Measurements from ENCODE around the gene OR2B6.

Gene OR2B6

DNA sequence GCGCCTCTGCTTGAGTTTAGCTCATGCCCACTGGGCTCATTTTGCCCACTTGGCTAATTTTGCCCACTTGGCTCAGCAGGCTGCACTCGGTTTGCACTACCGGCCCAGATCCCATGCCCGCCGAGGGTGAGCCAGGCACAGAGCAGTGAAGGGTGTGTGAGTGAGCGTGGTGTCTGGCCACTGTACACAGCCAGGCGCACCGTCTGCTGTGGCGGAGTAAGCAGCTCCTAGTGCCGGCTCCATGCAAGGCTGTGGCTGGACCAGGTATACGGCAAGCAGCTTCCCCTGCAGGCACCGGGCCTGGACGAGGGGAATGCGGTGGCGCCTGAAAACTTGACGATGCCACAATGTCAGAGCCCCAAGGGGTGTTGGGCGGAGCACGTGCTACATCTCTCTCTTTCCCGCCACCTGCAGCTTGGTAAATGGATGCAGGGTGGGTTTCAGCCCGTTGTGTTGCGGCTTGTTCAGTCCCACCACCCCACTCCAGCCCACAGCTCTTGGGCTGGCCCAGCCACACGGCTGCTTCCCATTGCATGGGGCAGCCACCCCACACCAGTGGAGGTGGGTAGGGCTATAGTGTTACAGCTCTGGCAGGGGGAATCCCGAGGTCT, 9.9 kb downstream of the OR2B6 start:
- Mint-ChIP-seq H3K4me3 (peak overlapping the region in 1 of 2 donors; percentile 46), H3K4me1 (peaks cover 21 to 34% of the 10 kb centered on the region in 2 donors), H3K27me3 (peaks cover 0 to 14% of the 10 kb centered on the region in 2 donors), H3K27ac (peak overlapping the region; percentile 89), H3K9me3 (peaks cover 12 to 19% of the 10 kb centered on the region in 2 donors), H3K36me3 (peaks cover 6 to 23% of the 10 kb centered on the region in 2 donors)
- DNase-seq: no peak
- no peak for ATAC-seq (replicated peaks)

DNA sequence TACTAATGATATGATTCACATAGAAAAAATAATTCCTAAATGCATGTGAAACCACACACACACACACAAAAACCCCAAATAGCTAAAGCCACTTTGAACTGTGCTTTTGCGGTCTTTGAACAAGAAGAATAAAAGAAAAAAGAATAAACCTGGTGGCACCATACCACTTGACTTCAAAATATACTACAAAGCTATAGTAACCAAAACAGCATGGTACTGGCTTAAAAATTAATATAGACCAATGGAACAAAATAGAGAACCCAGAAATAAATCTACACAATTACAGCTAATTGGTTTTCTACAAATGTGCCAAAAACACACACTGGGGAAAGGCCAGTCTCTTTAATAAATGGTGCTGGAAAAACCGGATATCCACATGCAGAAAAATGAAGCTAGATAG, 13.4 kb downstream of the OR2B6 start:
- H3K27ac Mint-ChIP-seq: no peak overlapping the region
- peaks cover 16 to 26% of the 10 kb centered on the region in 2 donors for H3K4me1 Mint-ChIP-seq
- H3K27me3 Mint-ChIP-seq: peaks cover 0 to 9% of the 10 kb centered on the region in 2 donors
- DNase-seq (no peak), ATAC-seq (replicated peaks) (no peak)
- peaks cover 3 to 10% of the 10 kb centered on the region in 2 donors for H3K9me3 Mint-ChIP-seq
- no peak overlapping the region for H3K4me3 Mint-ChIP-seq
- H3K36me3 Mint-ChIP-seq: peaks cover 5 to 13% of the 10 kb centered on the region in 2 donors

DNA sequence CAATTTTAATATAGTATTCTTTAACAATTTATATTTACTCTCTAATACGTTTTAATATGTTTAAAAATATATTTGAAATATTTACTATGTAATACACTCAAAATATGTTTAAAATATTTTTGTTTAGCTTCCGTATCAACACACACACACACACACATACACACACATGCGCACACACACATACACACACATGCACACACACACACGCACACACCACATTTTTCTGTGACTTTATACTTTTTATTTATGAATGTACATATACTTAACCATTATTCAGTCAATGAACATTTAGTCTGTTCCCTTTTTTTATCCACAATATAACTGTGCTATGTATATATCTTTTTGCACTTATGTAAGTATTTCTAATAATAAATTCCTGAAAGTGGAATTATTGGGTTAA, 15.7 kb downstream of the OR2B6 start:
- H3K4me3 Mint-ChIP-seq: no peak overlapping the region
- H3K36me3 Mint-ChIP-seq: peaks cover under 1 to 2% of the 10 kb centered on the region in 2 donors
- H3K27ac Mint-ChIP-seq: no peak overlapping the region
- peaks cover 5 to 7% of the 10 kb centered on the region in 2 donors for H3K4me1 Mint-ChIP-seq
- peaks cover 1 to 9% of the 10 kb centered on the region in 2 donors for H3K27me3 Mint-ChIP-seq
- peaks cover 0 to 7% of the 10 kb centered on the region in 2 donors for H3K9me3 Mint-ChIP-seq
- ATAC-seq (replicated peaks) (no peak), DNase-seq (no peak)

DNA sequence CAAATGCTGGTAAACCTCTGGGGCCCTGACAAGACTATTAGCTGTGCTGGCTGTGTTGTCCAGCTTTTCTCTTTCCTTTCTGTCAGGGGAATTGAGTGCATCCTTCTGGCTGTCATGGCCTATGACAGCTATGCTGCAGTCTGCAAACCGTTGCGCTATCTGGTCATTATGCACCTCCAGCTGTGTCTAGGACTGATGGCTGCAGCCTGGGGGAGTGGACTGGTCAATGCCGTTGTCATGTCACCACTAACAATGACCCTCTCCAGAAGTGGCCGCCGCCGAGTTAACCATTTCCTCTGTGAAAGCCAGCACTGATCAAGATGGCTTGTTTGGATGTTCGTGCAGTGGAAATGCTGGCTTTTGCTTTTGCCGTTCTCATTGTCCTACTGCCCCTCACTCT, 20.3 kb downstream of the OR2B6 start:
- H3K4me3 Mint-ChIP-seq: no peak overlapping the region
- no peaks in the 10 kb centered on the region for H3K36me3 Mint-ChIP-seq
- ATAC-seq (replicated peaks) (no peak), DNase-seq (no peak)
- no peaks in the 10 kb centered on the region for H3K9me3 Mint-ChIP-seq
- no peak overlapping the region for H3K27ac Mint-ChIP-seq
- H3K27me3 Mint-ChIP-seq: peaks cover 0 to 4% of the 10 kb centered on the region in 2 donors
- H3K4me1 Mint-ChIP-seq: peaks cover 0 to 2% of the 10 kb centered on the region in 2 donors

DNA sequence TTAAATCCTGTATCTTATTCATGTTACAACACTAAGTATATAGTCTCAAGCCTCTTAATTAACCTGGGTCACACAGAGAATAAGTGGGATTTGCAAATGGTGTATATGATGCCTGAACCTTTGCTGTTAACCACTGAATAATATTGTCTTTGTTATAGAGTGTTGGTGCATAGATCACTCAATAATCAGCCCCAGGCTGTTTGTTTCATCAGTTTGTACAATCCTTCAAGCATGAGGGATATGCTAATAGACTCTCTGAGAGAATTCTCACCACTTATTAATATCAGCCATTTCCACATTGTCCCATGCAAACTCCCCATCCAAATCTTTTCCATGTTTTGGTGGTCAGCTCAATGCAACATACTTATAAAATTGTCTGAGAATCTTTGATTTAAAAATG, 21.7 kb downstream of the OR2B6 start:
- peaks cover 0 to 2% of the 10 kb centered on the region in 2 donors for H3K4me1 Mint-ChIP-seq
- H3K36me3 Mint-ChIP-seq: no peaks in the 10 kb centered on the region
- no peaks in the 10 kb centered on the region for H3K9me3 Mint-ChIP-seq
- no peak for ATAC-seq (replicated peaks)
- no peak for DNase-seq
- no peak overlapping the region for H3K4me3 Mint-ChIP-seq
- peaks cover 0 to 4% of the 10 kb centered on the region in 2 donors for H3K27me3 Mint-ChIP-seq
- H3K27ac Mint-ChIP-seq: no peak overlapping the region

DNA sequence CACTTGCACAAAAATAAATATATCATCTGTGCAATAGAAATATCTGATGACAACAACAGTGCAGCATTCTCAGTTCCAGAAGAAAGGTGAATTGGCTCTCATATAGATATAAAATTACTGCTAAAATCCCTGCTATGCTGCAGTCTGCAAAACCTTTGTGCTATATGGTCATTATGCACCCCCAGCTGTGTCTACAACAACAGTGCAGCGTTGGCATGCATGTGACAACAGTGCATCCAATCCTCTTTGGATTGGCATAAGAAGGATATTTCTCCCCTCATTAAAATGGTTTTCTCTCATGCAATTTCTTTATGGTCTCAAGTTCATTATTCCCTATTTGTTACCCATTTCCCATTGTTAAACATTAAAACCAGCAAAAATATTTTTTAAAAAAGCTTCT, 23.1 kb downstream of the OR2B6 start:
- H3K9me3 Mint-ChIP-seq: no peaks in the 10 kb centered on the region
- H3K27ac Mint-ChIP-seq: no peak overlapping the region
- ATAC-seq (replicated peaks) (no peak), DNase-seq (no peak)
- no peaks in the 10 kb centered on the region for H3K36me3 Mint-ChIP-seq
- H3K4me3 Mint-ChIP-seq: no peak overlapping the region
- peaks cover 0 to 2% of the 10 kb centered on the region in 2 donors for H3K4me1 Mint-ChIP-seq
- peaks cover 0 to 4% of the 10 kb centered on the region in 2 donors for H3K27me3 Mint-ChIP-seq

DNA sequence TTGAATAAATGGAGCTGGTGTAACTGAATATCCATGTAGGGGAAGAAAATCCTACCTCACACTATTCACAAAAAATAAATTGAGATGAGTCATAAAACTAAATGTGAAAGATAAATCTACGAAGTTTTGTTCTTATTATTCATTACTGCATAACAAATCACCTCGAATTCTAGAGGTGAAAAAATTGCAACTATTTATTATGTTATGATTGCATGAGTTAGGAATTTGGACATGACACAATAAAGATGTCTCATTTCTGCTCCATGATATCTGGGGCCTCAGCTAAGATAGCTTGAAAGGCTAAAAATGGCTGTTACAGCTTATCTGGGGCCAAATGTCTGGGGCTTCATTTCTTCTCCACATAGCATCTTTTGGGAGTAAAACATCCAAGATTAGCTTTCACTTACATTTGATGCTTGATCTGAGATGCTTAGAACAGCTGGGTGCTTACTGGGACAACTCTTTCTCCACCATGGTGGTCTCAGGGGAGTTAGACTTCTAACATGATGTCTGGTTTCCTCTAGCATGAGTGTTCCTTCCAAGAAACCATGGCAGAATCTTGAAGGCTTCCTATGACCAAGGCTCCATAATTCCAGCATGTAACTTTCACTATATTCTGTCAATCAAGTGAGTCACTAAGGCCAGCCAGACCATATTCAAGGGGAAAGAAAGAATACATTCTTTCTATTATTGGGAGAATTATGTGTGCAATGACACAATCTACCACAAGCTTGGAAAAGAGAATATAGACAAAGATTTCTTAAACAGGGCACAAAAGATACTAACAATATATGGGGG, 30.1 kb downstream of the OR2B6 start:
- no peaks in the 10 kb centered on the region for H3K4me1 Mint-ChIP-seq
- no peak overlapping the region for H3K4me3 Mint-ChIP-seq
- no peaks in the 10 kb centered on the region for H3K9me3 Mint-ChIP-seq
- H3K36me3 Mint-ChIP-seq: no peaks in the 10 kb centered on the region
- H3K27me3 Mint-ChIP-seq: peaks cover 19 to 21% of the 10 kb centered on the region in 2 donors
- no peak for ATAC-seq (replicated peaks)
- H3K27ac Mint-ChIP-seq: no peak overlapping the region
- DNase-seq: no peak

DNA sequence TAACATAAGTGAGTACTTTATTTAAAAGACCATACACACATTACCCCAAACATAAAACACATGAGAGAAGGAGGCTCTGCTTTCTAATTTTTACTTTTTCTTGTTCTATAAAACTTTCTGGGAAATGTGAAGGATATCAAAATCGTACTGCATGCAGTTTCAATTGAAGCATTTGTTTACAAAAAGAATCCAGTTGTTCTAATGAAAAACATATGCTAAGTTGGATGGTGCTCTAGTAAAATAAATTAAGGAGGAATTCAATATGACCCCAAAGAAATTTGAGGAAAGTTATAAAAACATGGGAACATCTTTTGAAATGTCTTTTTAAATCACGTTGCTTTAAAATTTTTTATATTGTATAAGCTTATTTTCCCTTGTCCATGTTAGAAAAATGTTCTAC, 37.6 kb downstream of the OR2B6 start:
- Mint-ChIP-seq H3K27ac (no peak overlapping the region), H3K4me3 (no peak overlapping the region), H3K27me3 (peaks cover 12 to 23% of the 10 kb centered on the region in 2 donors), H3K9me3 (peaks cover 0 to 1% of the 10 kb centered on the region in 2 donors), H3K4me1 (no peaks in the 10 kb centered on the region), H3K36me3 (no peaks in the 10 kb centered on the region)
- no peak for DNase-seq
- ATAC-seq (replicated peaks): no peak

DNA sequence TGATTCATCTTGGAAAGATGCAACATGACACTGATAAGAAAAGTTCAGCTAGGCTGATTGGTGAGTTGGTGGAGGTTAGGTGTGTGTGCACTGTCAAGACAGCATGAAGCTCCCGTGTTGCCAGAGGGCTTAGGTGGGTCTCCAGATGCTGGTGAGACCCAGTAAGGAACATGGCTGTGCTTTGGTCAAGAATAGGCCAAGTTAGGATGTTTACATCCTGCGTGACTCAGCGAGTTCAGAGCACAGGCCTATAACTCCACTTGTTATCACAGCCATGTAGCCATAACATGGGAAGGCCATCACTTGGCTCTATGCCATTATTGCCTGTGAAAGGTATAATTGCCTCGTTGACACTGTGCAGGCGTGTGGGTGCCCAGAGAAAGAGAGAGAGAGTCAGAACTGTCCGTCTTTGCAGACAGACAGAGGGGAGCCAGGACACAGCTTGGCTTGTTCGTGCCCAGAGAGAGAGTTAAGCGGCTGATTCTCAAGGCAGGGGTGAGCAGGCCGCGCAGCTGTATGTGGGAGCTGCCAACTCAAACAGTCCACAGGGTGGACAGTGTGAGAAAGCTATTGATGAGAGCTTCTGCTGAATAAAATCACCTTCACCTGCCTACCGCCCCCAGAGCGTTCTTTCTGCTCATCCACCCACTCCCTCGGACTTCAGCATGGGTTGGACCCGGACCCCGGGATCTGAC, 43.5 kb downstream of the OR2B6 start:
- no peak for DNase-seq
- Mint-ChIP-seq H3K9me3 (peaks cover 0 to 1% of the 10 kb centered on the region in 2 donors), H3K36me3 (no peaks in the 10 kb centered on the region), H3K4me3 (no peak overlapping the region), H3K27me3 (peaks cover 3 to 18% of the 10 kb centered on the region in 2 donors), H3K4me1 (no peaks in the 10 kb centered on the region), H3K27ac (no peak overlapping the region)
- no peak for ATAC-seq (replicated peaks)

DNA sequence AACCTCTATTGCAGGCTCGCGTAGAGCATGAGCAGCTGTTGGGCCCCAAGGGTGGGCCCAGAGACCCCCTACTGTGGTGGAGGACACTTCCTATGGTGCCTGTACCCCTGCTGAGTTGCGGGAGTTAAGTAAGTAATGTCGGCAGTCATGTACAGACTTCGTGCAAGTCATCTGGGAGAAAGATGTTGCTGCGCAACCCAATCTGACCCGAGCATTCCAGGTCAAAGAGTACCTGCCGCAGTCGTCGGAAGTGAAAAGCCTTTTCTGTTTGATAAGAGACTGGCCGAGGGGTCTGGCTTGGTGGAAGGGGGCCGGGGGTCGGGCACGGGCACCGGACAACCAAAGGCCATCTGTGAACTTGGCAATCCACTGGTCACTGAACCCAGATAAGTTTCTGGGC, 44.3 kb downstream of the OR2B6 start:
- no peak for DNase-seq
- Mint-ChIP-seq H3K27me3 (peaks cover 3 to 19% of the 10 kb centered on the region in 2 donors), H3K4me3 (no peak overlapping the region), H3K4me1 (no peaks in the 10 kb centered on the region), H3K9me3 (peaks cover 0 to 1% of the 10 kb centered on the region in 2 donors), H3K27ac (no peak overlapping the region), H3K36me3 (no peaks in the 10 kb centered on the region)
- no peak for ATAC-seq (replicated peaks)

DNA sequence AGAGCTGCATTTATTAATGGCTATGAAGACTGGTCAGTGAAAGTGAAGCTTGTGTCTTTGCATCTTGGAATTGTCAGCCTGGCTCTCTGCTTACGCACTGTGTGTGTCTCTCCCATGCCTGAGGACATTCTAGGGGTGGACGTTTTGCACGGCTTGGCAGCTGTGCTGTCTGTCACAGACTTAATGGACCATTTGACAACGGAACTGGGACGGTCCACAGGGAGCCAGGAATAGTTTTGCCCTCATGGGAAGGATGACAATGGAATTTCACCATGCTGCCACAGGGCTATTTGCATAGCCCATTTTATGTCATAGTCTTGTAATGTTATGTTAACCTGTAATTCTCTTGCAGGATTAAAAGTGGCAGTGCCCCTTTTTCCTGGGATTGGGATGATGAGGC, 44.7 kb downstream of the OR2B6 start:
- no peak overlapping the region for H3K4me3 Mint-ChIP-seq
- no peak for ATAC-seq (replicated peaks)

DNA sequence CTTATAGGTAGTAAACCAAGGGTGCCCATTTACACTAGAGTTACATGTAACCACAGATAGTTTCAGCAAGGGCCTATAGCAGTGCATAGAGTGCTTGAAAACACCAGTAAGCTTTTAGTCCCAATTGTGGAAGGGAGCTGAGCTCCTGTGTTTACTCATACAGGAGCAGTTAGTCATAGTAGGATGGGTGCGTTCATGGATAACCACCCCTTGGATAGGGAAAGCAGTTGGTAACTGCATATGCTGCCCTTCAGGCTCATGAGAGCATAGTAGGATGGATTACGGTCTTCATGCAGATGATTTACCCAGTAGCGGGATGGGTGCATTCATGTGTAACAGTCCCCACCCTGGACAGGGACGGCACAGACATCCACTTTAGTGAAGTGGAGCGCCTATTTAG, 45.1 kb downstream of the OR2B6 start:
- Mint-ChIP-seq H3K27me3 (peaks cover 3 to 19% of the 10 kb centered on the region in 2 donors), H3K36me3 (no peaks in the 10 kb centered on the region), H3K27ac (no peak overlapping the region), H3K9me3 (peaks cover 0 to 1% of the 10 kb centered on the region in 2 donors), H3K4me3 (no peak overlapping the region), H3K4me1 (no peaks in the 10 kb centered on the region)
- ATAC-seq (replicated peaks) (no peak), DNase-seq (no peak)

More for the DNA sequence above, 44.7 kb downstream of the OR2B6 start:
- Mint-ChIP-seq H3K27ac (no peak overlapping the region), H3K4me1 (no peaks in the 10 kb centered on the region), H3K36me3 (no peaks in the 10 kb centered on the region), H3K27me3 (peaks cover 3 to 19% of the 10 kb centered on the region in 2 donors), H3K9me3 (peaks cover 0 to 1% of the 10 kb centered on the region in 2 donors)
- DNase-seq: no peak

DNA sequence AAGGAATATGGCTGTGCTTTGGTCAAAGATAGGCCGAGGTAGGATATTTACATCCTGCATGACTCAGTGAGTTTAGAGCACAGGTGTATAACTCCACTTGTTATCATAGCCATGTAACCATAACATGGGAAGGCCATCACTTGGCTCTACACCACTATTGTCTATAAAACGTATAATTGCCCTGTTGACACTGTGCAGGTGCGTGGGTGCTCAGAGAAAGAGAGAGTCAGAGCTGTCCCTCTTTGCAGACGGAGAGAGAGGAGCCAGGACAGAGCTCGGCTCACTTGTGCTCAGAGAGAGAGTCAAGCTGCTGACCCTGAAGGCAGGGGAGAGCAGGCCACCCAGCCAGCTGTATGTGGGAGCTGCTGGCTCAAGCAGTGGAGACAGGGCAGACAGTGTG, 46.0 kb downstream of the OR2B6 start:
- Mint-ChIP-seq H3K27me3 (peaks cover 3 to 15% of the 10 kb centered on the region in 2 donors), H3K9me3 (peaks cover 0 to 1% of the 10 kb centered on the region in 2 donors), H3K36me3 (no peaks in the 10 kb centered on the region), H3K4me3 (no peak overlapping the region), H3K27ac (no peak overlapping the region), H3K4me1 (peaks cover under 1 to 2% of the 10 kb centered on the region in 2 donors)
- ATAC-seq (replicated peaks) (no peak), DNase-seq (no peak)

DNA sequence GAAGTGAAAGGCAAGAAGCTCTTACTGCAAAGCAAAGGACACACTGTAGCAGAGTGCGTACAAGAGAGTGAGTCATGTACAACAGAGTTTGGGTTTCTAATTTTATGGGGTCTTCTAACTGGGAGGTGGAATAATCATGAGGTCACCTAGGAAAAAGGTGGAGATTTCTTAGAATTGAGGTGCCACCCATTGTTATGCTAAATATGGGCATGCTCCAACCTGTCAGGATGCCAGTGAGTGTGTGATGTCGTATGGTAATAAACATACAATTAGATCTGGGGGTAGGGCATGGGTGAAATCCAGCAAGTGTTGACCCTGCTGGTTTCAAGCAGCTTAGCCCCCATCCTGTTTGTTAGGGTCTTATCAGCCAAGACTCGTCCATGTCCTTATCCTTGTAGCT, 46.6 kb downstream of the OR2B6 start:
- Mint-ChIP-seq H3K4me1 (peaks cover 6 to 8% of the 10 kb centered on the region in 2 donors), H3K27me3 (peaks cover 3 to 14% of the 10 kb centered on the region in 2 donors), H3K4me3 (no peak overlapping the region), H3K36me3 (no peaks in the 10 kb centered on the region), H3K27ac (no peak overlapping the region), H3K9me3 (peaks cover 4 to 5% of the 10 kb centered on the region in 2 donors)
- ATAC-seq (replicated peaks) (no peak), DNase-seq (no peak)
